ENCODE measurements around the gene ZBTB21. TPM values are rescaled to one million over a fixed set of nuclear protein-coding genes. Genes with fewer than 3 reads are reported as not detected.

Gene ZBTB21
- total and polyA plus RNA-seq, 10 donors = 1.9 to 21.7 (median 14.0) TPM

- Histone ChIP-seq H3K27ac (peak overlapping the region in 2 of 8 donors; percentile 32 to 63), H3K36me3 (no peaks in the 10 kb centered on the region), H3K27me3 (replicated peaks in 1 of 7) (no peaks in the 10 kb centered on the region), H3K4me3 (no peak overlapping the region), H3K9me3 (no peaks in the 10 kb centered on the region), H3K4me1 (peaks cover 0 to 18% (median 2%) of the 10 kb centered on the region in 6 donors)
- 66 to 82% (median 75%) methylated on average over 19 of the region's 19 CpGs for WGBS, 5 donors
- peak; percentile 78 for DNase-seq
- intact Hi-C loops (cut with DNase I; ENCODE audit: low total_unique reads) = loop anchor here (10.0 kb wide), 1 partner anchor 47 kb away; no protein-coding TSS in a partner anchor
- peak; percentile 65 to 76 (median 75) for TF ChIP-seq POLR2AphosphoS5 (IDR thresholded peaks at IDR 0.05)
- no peak for TF ChIP-seq POLR2A (IDR thresholded peaks at IDR 0.05)
These were observed 37.9 kb upstream of the ZBTB21 start for GRCh38 chr21:42047821-42048613.

GRCh38 chr21:42044871-42045495 lies 34.8 kb upstream of the ZBTB21 start:
- intact Hi-C loops (cut with DNase I; ENCODE audit: low total_unique reads) = loop anchor here (10.0 kb wide), 1 partner anchor 50 kb away; no protein-coding TSS in a partner anchor
- H3K27me3 ChIP-seq (replicated peaks in 1 of 7) = no peaks in the 10 kb centered on the region
- no peaks in the 10 kb centered on the region for H3K36me3 ChIP-seq
- no peak overlapping the region for H3K4me3 ChIP-seq
- WGBS, 5 donors = 74 to 99% (median 92%) methylated on average over 7 of the region's 7 CpGs
- DNase-seq = peak; percentile 52
- no peak for TF ChIP-seq CTCF (IDR thresholded peaks at IDR 0.05 in 8 of 11, conservative IDR thresholded peaks at IDR 0.05 in 3 of 11)
- TF ChIP-seq POLR2AphosphoS5 (IDR thresholded peaks at IDR 0.05) = no peak
- no peak for TF ChIP-seq POLR2A (IDR thresholded peaks at IDR 0.05)
- H3K27ac ChIP-seq = no peak overlapping the region
- H3K9me3 ChIP-seq = no peaks in the 10 kb centered on the region
- peaks cover 0 to 8% (median under 1%) of the 10 kb centered on the region in 6 donors for H3K4me1 ChIP-seq

- 87 to 93% (median 92%) methylated on average over 15 to 17 of the region's 17 CpGs for WGBS, 5 donors
- Histone ChIP-seq H3K4me3 (no peak overlapping the region), H3K36me3 (no peaks in the 10 kb centered on the region), H3K27ac (no peak overlapping the region), H3K4me1 (peaks cover 0 to 17% (median 3%) of the 10 kb centered on the region in 6 donors), H3K27me3 (replicated peaks in 1 of 7) (no peaks in the 10 kb centered on the region), H3K9me3 (no peaks in the 10 kb centered on the region)
- no peak for TF ChIP-seq CTCF (IDR thresholded peaks at IDR 0.05 in 8 of 11, conservative IDR thresholded peaks at IDR 0.05 in 3 of 11)
- no peak for TF ChIP-seq POLR2A (IDR thresholded peaks at IDR 0.05)
- TF ChIP-seq POLR2AphosphoS5 (IDR thresholded peaks at IDR 0.05) = no peak
- intact Hi-C loops (cut with DNase I; ENCODE audit: low total_unique reads) = loop anchor here (10.0 kb wide), 1 partner anchor 51 kb away; no protein-coding TSS in a partner anchor
- DNase-seq = no peak
These were observed 33.8 kb upstream of the ZBTB21 start for GRCh38 chr21:42043961-42044360.

- H3K27me3 ChIP-seq (replicated peaks in 1 of 7) = no peaks in the 10 kb centered on the region
- intact Hi-C loops (cut with DNase I; ENCODE audit: low total_unique reads) = loop anchor here (10.0 kb wide), 1 partner anchor 51 kb away; no protein-coding TSS in a partner anchor
- TF ChIP-seq POLR2A (IDR thresholded peaks at IDR 0.05) (no peak), CTCF (IDR thresholded peaks at IDR 0.05 in 8 of 11, conservative IDR thresholded peaks at IDR 0.05 in 3 of 11) (no peak), POLR2AphosphoS5 (IDR thresholded peaks at IDR 0.05) (no peak)
- no peaks in the 10 kb centered on the region for H3K36me3 ChIP-seq
- no peaks in the 10 kb centered on the region for H3K9me3 ChIP-seq
- no peak for DNase-seq
- no peak overlapping the region for H3K4me3 ChIP-seq
- peaks cover 0 to 17% (median 3%) of the 10 kb centered on the region in 6 donors for H3K4me1 ChIP-seq
- H3K27ac ChIP-seq = no peak overlapping the region
- 86 to 91% (median 90%) methylated on average over 16 of the region's 16 CpGs for WGBS, 5 donors
These were observed 33.2 kb upstream of the ZBTB21 start for GRCh38 chr21:42043201-42043895.

Measured in spleen (tissue), 11 donors.